ENCODE data around the gene PLAA. TPM values are rescaled to one million over a fixed set of nuclear protein-coding genes. Genes with fewer than 3 reads are reported as not detected.

The PLAA gene
- total RNA-seq, 1 donor from 2014 or later = 44.0 TPM

GRCh38 chr9:26928902-26929495, 18.0 kb downstream of the PLAA start:
- H3K4me3 Mint-ChIP-seq = no peak overlapping the region
- no peak for DNase-seq (ENCODE audit: low read depth, low spot score)
- H3K4me1 Mint-ChIP-seq = no peaks in the 10 kb centered on the region
- no peak overlapping the region for H3K27ac Mint-ChIP-seq (ENCODE audit: unreplicated experiment)
- TF ChIP-seq CTCF (conservative IDR thresholded peaks at IDR 0.05) = no peak
- H3K36me3 Mint-ChIP-seq (ENCODE audit: low read depth) = peaks cover 12% of the 10 kb centered on the region
- H3K9me3 Mint-ChIP-seq = no peaks in the 10 kb centered on the region
- H3K27me3 Mint-ChIP-seq (ENCODE audit: low read depth) = no peaks in the 10 kb centered on the region

- H3K27me3 Mint-ChIP-seq (ENCODE audit: low read depth) = no peaks in the 10 kb centered on the region
- no peak for DNase-seq (ENCODE audit: low read depth, low spot score)
- H3K4me1 Mint-ChIP-seq = no peaks in the 10 kb centered on the region
- no peaks in the 10 kb centered on the region for H3K9me3 Mint-ChIP-seq
- H3K4me3 Mint-ChIP-seq = no peak overlapping the region
- peaks cover 24% of the 10 kb centered on the region for H3K36me3 Mint-ChIP-seq (ENCODE audit: low read depth)
- H3K27ac Mint-ChIP-seq (ENCODE audit: unreplicated experiment) = no peak overlapping the region
- no peak for TF ChIP-seq CTCF (conservative IDR thresholded peaks at IDR 0.05)
Observed at GRCh38 chr9:26925609-26926008, 21.4 kb downstream of the PLAA start.

- H3K4me1 Mint-ChIP-seq = no peaks in the 10 kb centered on the region
- no peak overlapping the region for H3K27ac Mint-ChIP-seq (ENCODE audit: unreplicated experiment)
- no peak overlapping the region for H3K4me3 Mint-ChIP-seq
- H3K36me3 Mint-ChIP-seq (ENCODE audit: low read depth) = peaks cover 31% of the 10 kb centered on the region
- TF ChIP-seq CTCF (conservative IDR thresholded peaks at IDR 0.05) = no peak
- H3K9me3 Mint-ChIP-seq = no peaks in the 10 kb centered on the region
- DNase-seq (ENCODE audit: low read depth, low spot score) = no peak
- no peaks in the 10 kb centered on the region for H3K27me3 Mint-ChIP-seq (ENCODE audit: low read depth)
Observed at GRCh38 chr9:26919698-26920097, 27.3 kb downstream of the PLAA start.

GRCh38 chr9:26913138-26913668, 33.8 kb downstream of the PLAA start:
- H3K4me3 Mint-ChIP-seq = no peak overlapping the region

GRCh38 chr9:26904671-26905070, 42.4 kb downstream of the PLAA start:
- Mint-ChIP-seq H3K27ac (ENCODE audit: unreplicated experiment) (no peak overlapping the region), H3K4me3 (no peak overlapping the region), H3K36me3 (ENCODE audit: low read depth) (peaks cover 12% of the 10 kb centered on the region), H3K4me1 (no peaks in the 10 kb centered on the region), H3K9me3 (no peaks in the 10 kb centered on the region), H3K27me3 (ENCODE audit: low read depth) (no peaks in the 10 kb centered on the region)
- DNase-seq (ENCODE audit: low read depth, low spot score) = no peak
- no peak for TF ChIP-seq CTCF (conservative IDR thresholded peaks at IDR 0.05)

More at GRCh38 chr9:26913138-26913668, 33.8 kb downstream of the PLAA start:
- Mint-ChIP-seq H3K27me3 (ENCODE audit: low read depth) (no peaks in the 10 kb centered on the region), H3K36me3 (ENCODE audit: low read depth) (peaks cover 14% of the 10 kb centered on the region), H3K9me3 (no peaks in the 10 kb centered on the region), H3K4me1 (no peaks in the 10 kb centered on the region), H3K27ac (ENCODE audit: unreplicated experiment) (no peak overlapping the region)
- no peak for DNase-seq (ENCODE audit: low read depth, low spot score)
- TF ChIP-seq CTCF (conservative IDR thresholded peaks at IDR 0.05) = no peak

Data from neural crest cell (in vitro differentiated cells).